Lung (tissue), 12 donors: ENCODE measurements around the gene TRAF2. TPM values are rescaled to one million over a fixed set of nuclear protein-coding genes. Genes with fewer than 3 reads are reported as not detected.

Experiments used
- ATAC-seq: fragments of 200-7000 bp; cut with Tn5 transposase; one replicate; pipeline ENCODE4 v1.9.1; 2020; ENCODE audit warnings: moderate number of reproducible peaks; ENCODE audit not compliant: insufficient read depth, low FRiP score
- DNase-seq, 3 donors: peaks; one replicate each; pipeline ENCODE4 v3.0.0-alpha.2; 2013 to 2017
- H3K27ac ChIP-seq, 2 donors: one replicate each; pipeline ENCODE4 v1.5.1; 2013; ENCODE audit warnings: mild to moderate bottlenecking in 2 of 2, moderate library complexity in 2 of 2, control low read depth in 1 of 2, inconsistent platforms in 1 of 2, low read depth in 1 of 2, low read length in 1 of 2
- H3K27me3 ChIP-seq, 3 donors: one replicate each; pipeline ENCODE4 v1.5.1; 2013; ENCODE audit warnings: low read length in 2 of 3; ENCODE audit not compliant: control insufficient read depth in 3 of 3, insufficient read depth in 3 of 3
- H3K36me3 ChIP-seq, 4 donors: one replicate each; pipeline ENCODE4 v1.5.1; 2013; ENCODE audit warnings: low read length in 4 of 4, mild to moderate bottlenecking in 1 of 4, moderate library complexity in 1 of 4; ENCODE audit not compliant: control insufficient read depth in 4 of 4, insufficient read depth in 4 of 4
- H3K4me1 ChIP-seq, 5 donors: one replicate each; pipeline ENCODE4 v1.5.1; 2013; ENCODE audit warnings: low read length in 5 of 5, mild to moderate bottlenecking in 2 of 5, moderate library complexity in 1 of 5; ENCODE audit not compliant: control insufficient read depth in 5 of 5, insufficient read depth in 5 of 5
- H3K4me3 ChIP-seq: one replicate; pipeline ENCODE4 v1.5.1; 2013; ENCODE audit warnings: mild to moderate bottlenecking, control low read depth, moderate library complexity
- H3K9ac ChIP-seq, 2 donors: one replicate each; pipeline ENCODE4 v1.5.1; 2013; ENCODE audit warnings: low read length in 2 of 2, control low read depth in 1 of 2; ENCODE audit not compliant: insufficient read depth in 1 of 2
- H3K9me3 ChIP-seq, 4 donors: one replicate each; pipeline ENCODE4 v1.5.1; 2013; ENCODE audit warnings: low read length in 3 of 4, mild to moderate bottlenecking in 1 of 4, moderate library complexity in 1 of 4; ENCODE audit not compliant: control insufficient read depth in 4 of 4, insufficient read depth in 3 of 4
- WGBS, 2 donors: extraction: QIAGEN DNeasy Blood & Tissue Kit; methylation state at CpG; one replicate each; pipeline ENCODE4 v1.1.7; 2013; 5-methylcytosine and 5-hydroxymethylcytosine counted together
- polyA plus RNA-seq, 2 donors: library from polyadenylated mRNA; stranded (reverse); fragments of 200-250 nt; gene quantifications; one replicate each; pipeline ENCODE4 v1.2.1, GENCODE V29; 2013
- total RNA-seq, 2 donors: library from RNA; depleted of rRNA in 1 of 2; stranded (reverse); fragments of >200 nt in 1 of 2; gene quantifications; one replicate each; pipeline ENCODE4 v1.2.1, GENCODE V29; 2014 to 2021
- TF ChIP-seq, protein P1 (sequence below): IDR thresholded peaks from 2 replicates; pipeline ENCODE4 v1.5.1; 2012; ENCODE audit warnings: mild to moderate bottlenecking; ENCODE audit errors: control extremely low read depth, extremely low read depth
- donor health status: control.
- donor health status: control.
- donor health status: Bipolar disorder and iron deficiency.
- donor health status: healthy.
- donor health status: DM: yes; HTN: yes; CAD: no.

Gene TRAF2
- total and polyA plus RNA-seq, 4 donors, result 11.3 to 19.1 (median 15.2) TPM

DNA sequence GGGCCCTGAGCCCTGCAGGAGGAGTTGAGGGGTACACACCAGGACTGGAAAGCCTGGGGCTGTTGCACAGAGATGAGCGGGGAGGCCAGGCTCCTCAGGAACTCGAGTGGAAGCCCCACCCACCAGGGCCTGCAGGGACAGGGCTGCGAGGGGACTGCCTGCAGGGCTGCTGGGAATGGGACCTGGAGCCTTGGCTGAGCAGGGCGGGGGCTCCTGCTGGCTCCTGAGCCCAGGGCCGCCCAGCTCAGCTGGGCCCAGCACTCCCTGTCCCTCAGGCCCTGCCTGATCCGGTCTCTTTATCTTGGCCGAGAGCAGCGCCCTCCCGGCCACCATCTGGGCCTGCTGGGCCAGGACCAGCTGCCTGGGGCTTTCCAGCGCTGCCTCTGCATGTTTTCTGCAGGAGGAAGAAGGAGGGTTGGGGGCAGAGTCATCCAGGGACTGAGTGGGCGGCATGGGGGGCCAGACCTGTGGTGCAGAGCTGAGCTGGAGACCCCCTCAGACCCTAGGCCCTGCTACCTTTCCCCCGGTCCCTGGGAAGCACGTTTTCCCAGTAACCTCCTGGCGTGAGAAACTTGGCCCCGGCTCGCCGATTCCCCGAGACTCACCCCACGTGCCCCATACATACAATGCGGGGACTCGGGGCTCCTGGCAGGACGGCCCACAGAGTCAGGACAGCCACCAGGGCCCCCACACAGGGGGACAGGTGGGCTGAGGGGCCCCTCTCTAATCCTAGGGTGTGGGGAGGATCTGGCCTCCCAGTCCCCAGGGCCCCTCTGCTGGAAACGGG, 75.2 kb downstream of the TRAF2 start:
- DNase-seq, result no peak
- no peak overlapping the region for H3K9ac ChIP-seq
- H3K27ac ChIP-seq, result no peak overlapping the region
- H3K4me1 ChIP-seq, result peaks cover 0 to 8% (median 3%) of the 10 kb centered on the region in 5 donors
- H3K27me3 ChIP-seq, result no peaks in the 10 kb centered on the region
- ATAC-seq, result no peak
- TF ChIP-seq, protein P1, sequence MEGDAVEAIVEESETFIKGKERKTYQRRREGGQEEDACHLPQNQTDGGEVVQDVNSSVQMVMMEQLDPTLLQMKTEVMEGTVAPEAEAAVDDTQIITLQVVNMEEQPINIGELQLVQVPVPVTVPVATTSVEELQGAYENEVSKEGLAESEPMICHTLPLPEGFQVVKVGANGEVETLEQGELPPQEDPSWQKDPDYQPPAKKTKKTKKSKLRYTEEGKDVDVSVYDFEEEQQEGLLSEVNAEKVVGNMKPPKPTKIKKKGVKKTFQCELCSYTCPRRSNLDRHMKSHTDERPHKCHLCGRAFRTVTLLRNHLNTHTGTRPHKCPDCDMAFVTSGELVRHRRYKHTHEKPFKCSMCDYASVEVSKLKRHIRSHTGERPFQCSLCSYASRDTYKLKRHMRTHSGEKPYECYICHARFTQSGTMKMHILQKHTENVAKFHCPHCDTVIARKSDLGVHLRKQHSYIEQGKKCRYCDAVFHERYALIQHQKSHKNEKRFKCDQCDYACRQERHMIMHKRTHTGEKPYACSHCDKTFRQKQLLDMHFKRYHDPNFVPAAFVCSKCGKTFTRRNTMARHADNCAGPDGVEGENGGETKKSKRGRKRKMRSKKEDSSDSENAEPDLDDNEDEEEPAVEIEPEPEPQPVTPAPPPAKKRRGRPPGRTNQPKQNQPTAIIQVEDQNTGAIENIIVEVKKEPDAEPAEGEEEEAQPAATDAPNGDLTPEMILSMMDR, result no peak
- WGBS, 2 donors, result 83 to 86% methylated on average over 23 of the region's 23 CpGs
- H3K36me3 ChIP-seq, result no peaks in the 10 kb centered on the region
- no peak overlapping the region for H3K4me3 ChIP-seq
- no peaks in the 10 kb centered on the region for H3K9me3 ChIP-seq

DNA sequence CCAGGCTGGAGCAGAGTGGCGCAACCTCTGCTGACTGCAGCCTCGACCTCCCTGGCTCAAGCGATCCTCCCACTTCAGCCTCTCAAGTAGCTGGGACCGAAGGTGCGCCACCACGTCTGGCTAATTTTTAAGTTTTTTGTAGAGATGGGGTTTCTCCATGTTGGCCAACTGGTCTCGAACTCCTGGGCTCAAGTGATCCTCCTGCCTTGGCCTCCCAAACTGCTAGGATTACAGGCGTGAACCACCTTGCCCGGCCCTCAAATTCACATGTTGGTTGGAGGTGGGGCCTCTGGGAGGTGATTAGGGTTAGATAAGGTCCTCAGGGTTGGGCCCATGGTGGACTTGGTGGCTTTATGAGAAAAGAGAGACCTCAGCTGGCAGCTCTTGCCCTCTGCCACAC, 75.8 kb downstream of the TRAF2 start:
- Histone ChIP-seq H3K36me3 (no peaks in the 10 kb centered on the region), H3K27me3 (no peaks in the 10 kb centered on the region), H3K9me3 (no peaks in the 10 kb centered on the region), H3K9ac (no peak overlapping the region), H3K4me1 (peaks cover 0 to 8% (median 3%) of the 10 kb centered on the region in 5 donors), H3K4me3 (no peak overlapping the region), H3K27ac (no peak overlapping the region)
- TF ChIP-seq, protein P1, result no peak
- ATAC-seq (no peak), DNase-seq (no peak)
- 92 to 95% methylated on average over 9 of the region's 9 CpGs for WGBS, 2 donors

DNA sequence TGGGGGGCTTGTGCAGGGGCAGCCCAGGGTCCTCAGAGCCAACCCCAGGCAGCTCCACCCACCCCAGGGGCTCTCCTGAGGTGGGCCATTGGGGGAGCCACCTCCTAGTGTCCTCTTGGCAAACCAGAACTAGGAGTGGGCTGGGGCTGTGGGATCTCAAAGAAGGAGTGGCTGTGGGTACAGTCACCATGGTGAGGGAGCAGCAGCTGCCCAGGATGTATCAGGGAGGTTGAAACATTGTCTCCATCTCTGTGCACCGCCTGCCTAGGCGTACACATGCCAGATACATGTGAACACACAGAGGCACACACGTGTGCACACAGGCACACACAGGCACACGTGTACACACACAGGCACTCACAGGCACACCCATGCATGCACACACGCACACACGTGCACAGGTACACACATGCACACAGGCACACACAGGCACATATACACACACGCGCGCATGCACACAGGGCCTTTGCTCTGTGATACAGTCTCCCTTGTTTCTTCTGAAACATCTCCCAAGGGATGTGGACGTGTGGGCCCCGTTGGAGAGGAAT, 76.5 kb downstream of the TRAF2 start:
- TF ChIP-seq, protein P1, result no peak
- Histone ChIP-seq H3K4me1 (peaks cover 0 to 8% (median 3%) of the 10 kb centered on the region in 5 donors), H3K27me3 (no peaks in the 10 kb centered on the region), H3K4me3 (no peak overlapping the region), H3K9me3 (no peaks in the 10 kb centered on the region), H3K36me3 (no peaks in the 10 kb centered on the region), H3K27ac (no peak overlapping the region), H3K9ac (no peak overlapping the region)
- ATAC-seq, result no peak
- WGBS, 2 donors, result 90 to 95% methylated on average over 11 of the region's 11 CpGs
- DNase-seq, result no peak
